Right cardiac atrium (tissue), 5 donors: Measurements from ENCODE around the gene SNX4. TPM values are rescaled to one million over a fixed set of nuclear protein-coding genes. Genes with fewer than 3 reads are reported as not detected.
"Not testable (repeated sequence)": the region's sequence is repeated elsewhere in the genome, so short reads cannot be mapped to it uniquely, and the experiment has no call there.

ENCODE experiments used
- ATAC-seq, 2 donors: fragments of 200-7000 bp; cut with Tn5 transposase; one replicate each; pipeline versions ENCODE4 v1.8.0 to v1.9.1; 2020; ENCODE audit warnings: moderate library complexity in 2 of 2, mild to moderate bottlenecking in 1 of 2
- DNase-seq, 3 donors: peaks; one replicate each; pipeline ENCODE4 v3.0.0-alpha.2; 2020
- H3K27ac ChIP-seq: one replicate; pipeline ENCODE4 v1.5.1; 2013; ENCODE audit warnings: mild to moderate bottlenecking, low read length, control low read depth, moderate library complexity
- H3K27me3 ChIP-seq: one replicate; pipeline ENCODE4 v1.6.1; 2013; ENCODE audit not compliant: control insufficient read depth, insufficient read depth
- H3K4me1 ChIP-seq: one replicate; pipeline ENCODE4 v1.6.1; 2013; ENCODE audit warnings: low read length; ENCODE audit not compliant: control insufficient read depth, insufficient read depth
- H3K4me3 ChIP-seq: one replicate; pipeline ENCODE4 v1.5.1; 2013; ENCODE audit warnings: low read length, control low read depth
- H3K9me3 ChIP-seq: one replicate; pipeline ENCODE4 v1.6.1; 2013; ENCODE audit warnings: low read length; ENCODE audit not compliant: control insufficient read depth
- WGBS: extraction: QIAGEN DNeasy Blood & Tissue Kit; methylation state at CpG from one replicate; pipeline ENCODE4 v1.1.7; 2013; 5-methylcytosine and 5-hydroxymethylcytosine counted together
- intact Hi-C, 4 donors: fragments of 100-400 bp; cut with DNase I; formaldehyde crosslinking; loops; one replicate each; pipeline versions ENCODE4 v1.11.0 to v1.14.0; 2022 to 2023
- polyA plus RNA-seq: library from polyadenylated mRNA; stranded (reverse); fragments of 200-250 nt; gene quantifications from one replicate; pipeline ENCODE4 v1.2.3, GENCODE V29; 2013
- total RNA-seq, 4 donors: library from RNA; stranded (reverse); fragmentation: NEBNext Ultra II Directional; extraction: Animal tissue kit (Norgen Biotek cat#: 25700); gene quantifications; one replicate each; pipeline ENCODE4 v1.2.1, GENCODE V29; 2021
- donor health status: healthy with polysubstance abuse.
- donor health status: DM: no; HTN: yes; CAD: no.
- donor health status: DM: no; HTN: no; CAD: no.
- donor health status: DM: no; HTN: yes; CAD: no; lungs with severe emphysema.
- donor health status: DM: yes; HTN: yes; CAD: no.

SNX4 gene
- total and polyA plus RNA-seq, 5 donors, result 10.3 to 22.8 (median 16.0) TPM

DNA sequence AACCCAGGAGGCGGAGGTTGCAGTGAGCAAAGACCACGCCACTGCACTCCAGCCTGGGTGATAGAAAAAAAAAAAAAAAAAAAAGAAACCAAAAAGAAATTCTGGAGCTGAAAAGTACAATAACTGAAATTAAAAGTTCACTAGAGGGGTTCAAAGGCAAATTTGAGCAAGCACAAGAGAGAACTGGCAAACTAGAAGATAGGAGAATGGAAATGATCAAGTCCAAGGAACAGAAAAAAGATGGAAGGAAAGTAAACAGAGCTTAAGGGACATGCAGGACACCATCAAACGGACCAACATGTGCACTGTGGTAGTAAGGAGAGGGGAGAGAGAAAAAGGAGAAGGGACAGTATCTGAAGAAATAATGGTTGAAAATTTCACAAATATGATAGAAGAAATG lies 12.9 kb downstream of the SNX4 start:
- H3K4me3 ChIP-seq, result no peak overlapping the region
- intact Hi-C loops, result no loop called here
- 96% methylated on average over 3 of the region's 3 CpGs for WGBS

DNA sequence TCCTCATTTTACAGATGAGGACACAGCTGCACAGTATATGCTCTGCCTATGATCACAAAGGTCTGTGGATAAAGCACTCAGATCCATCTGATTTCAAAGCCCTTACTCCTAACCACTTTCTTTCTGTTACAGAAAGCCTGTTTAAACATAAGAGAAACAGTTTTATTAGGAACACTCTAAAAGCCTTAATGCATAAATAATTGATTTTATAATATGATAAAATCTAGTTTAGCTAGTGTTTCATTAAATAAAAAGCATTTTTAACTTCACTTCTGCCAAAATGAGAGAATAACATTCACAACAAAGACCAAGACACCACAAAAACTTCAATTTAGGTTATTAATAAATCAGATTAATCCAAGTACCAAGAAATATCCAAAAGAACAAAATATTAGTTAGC lies 21.4 kb downstream of the SNX4 start:
- H3K4me3 ChIP-seq, result no peak overlapping the region
- H3K27ac ChIP-seq, result no peak overlapping the region
- ATAC-seq (no peak), DNase-seq (no peak)
- no peaks in the 10 kb centered on the region for H3K4me1 ChIP-seq
- intact Hi-C loops, result no loop called here
- H3K9me3 ChIP-seq, result no peaks in the 10 kb centered on the region
- no peaks in the 10 kb centered on the region for H3K27me3 ChIP-seq

More for the DNA sequence above, 12.9 kb downstream of the SNX4 start:
- H3K27me3 ChIP-seq, result no peaks in the 10 kb centered on the region
- no peak overlapping the region for H3K27ac ChIP-seq
- DNase-seq (no peak), ATAC-seq (no peak)
- H3K4me1 ChIP-seq, result peaks cover 3% of the 10 kb centered on the region
- no peaks in the 10 kb centered on the region for H3K9me3 ChIP-seq

DNA sequence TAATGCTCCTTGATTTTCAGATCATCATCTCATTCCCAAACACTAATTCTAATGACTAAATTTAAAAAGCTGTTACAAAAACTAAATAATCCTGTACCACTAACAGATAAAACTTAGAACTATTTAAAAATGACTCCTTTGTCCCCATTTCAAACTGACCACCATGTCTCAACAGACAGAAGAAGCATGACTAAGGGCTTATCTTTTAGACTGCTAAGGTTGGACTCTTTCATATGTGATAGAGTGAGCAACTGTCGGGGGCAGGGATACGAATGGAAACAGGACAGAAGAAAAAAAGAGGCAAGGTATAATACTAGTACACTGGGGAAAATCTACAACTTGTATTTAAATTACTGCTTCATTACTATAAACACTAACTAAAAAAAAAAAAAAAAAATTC lies 23.3 kb downstream of the SNX4 start:
- ATAC-seq (no peak), DNase-seq (no peak)
- 84% methylated on average over 2 of the region's 2 CpGs for WGBS
- Histone ChIP-seq H3K4me3 (no peak overlapping the region), H3K27ac (no peak overlapping the region), H3K4me1 (no peaks in the 10 kb centered on the region), H3K9me3 (no peaks in the 10 kb centered on the region), H3K27me3 (no peaks in the 10 kb centered on the region)
- intact Hi-C loops, result no loop called here

DNA sequence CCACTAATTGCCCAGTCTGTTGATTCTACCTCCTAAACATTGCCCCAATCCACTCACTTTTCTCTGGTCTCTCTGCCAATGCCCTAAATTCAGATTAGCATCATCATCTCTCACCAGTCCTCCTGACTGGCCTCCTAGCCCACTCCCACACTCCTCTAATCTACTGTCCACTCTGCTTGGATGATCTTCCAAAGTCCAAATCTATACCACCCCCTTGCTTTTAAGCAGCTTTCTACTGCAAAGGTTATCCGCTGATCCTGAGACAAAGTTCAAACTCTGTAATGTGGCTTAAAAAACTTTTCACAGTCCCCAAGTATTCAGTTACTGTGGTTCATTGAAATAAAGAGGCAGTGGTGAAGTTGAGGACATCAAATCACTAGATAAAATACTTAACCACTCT lies 37.6 kb downstream of the SNX4 start:
- Histone ChIP-seq H3K27ac (no peak overlapping the region), H3K9me3 (no peaks in the 10 kb centered on the region), H3K4me3 (no peak overlapping the region), H3K4me1 (no peaks in the 10 kb centered on the region), H3K27me3 (no peaks in the 10 kb centered on the region)
- 100% methylated on average over 1 of the region's 1 CpG for WGBS
- DNase-seq, result no peak
- no peak for ATAC-seq
- intact Hi-C loops, result no loop called here

DNA sequence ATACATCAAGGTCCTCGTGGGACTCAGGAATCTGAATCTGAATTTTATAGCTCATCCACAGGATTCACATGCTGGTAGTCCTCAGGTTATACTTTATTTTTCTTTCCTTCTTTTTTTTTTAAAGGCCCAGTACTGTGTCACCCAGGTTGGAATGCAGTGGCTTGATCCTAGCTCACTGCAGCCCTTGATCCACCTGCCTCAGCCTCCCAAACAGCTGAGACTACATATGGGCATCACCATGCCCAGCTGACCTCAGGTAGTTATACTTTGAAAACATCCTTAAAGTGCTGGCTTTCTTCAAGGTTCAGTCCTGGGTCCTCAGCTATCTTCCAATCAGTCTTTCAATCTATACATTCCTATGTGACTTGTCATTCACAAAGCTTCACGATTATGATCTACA lies 38.2 kb downstream of the SNX4 start:
- 93% methylated on average over 2 of the region's 2 CpGs for WGBS
- DNase-seq (no peak), ATAC-seq (no peak)
- intact Hi-C loops, result no loop called here
- Histone ChIP-seq H3K27ac (no peak overlapping the region), H3K4me3 (no peak overlapping the region), H3K9me3 (no peaks in the 10 kb centered on the region), H3K4me1 (no peaks in the 10 kb centered on the region), H3K27me3 (no peaks in the 10 kb centered on the region)

DNA sequence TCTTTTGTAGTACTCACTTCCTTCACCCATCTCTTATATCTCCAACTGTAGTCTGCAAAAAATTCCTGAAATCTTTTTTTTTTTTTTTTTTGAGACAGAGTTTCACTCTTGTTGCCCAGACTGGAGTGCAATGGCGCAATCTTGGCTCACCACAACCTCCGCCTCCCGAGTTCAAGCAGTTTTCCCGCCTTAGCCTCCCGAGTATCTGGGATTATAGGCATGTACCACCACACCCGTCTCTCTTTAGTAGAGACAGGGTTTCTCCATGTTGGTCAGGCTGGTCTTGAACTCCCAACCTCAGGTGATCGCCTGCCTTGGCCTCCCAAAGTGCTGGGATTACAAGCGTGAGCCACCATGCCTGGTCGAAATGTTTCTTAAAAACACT lies 38.6 kb downstream of the SNX4 start:
- H3K27ac ChIP-seq, H3K27me3 ChIP-seq, intact Hi-C loops, DNase-seq, ATAC-seq, H3K4me3 ChIP-seq, H3K9me3 ChIP-seq, H3K4me1 ChIP-seq: not testable (repeated sequence)
- 89% methylated on average over 9 of the region's 9 CpGs for WGBS

DNA sequence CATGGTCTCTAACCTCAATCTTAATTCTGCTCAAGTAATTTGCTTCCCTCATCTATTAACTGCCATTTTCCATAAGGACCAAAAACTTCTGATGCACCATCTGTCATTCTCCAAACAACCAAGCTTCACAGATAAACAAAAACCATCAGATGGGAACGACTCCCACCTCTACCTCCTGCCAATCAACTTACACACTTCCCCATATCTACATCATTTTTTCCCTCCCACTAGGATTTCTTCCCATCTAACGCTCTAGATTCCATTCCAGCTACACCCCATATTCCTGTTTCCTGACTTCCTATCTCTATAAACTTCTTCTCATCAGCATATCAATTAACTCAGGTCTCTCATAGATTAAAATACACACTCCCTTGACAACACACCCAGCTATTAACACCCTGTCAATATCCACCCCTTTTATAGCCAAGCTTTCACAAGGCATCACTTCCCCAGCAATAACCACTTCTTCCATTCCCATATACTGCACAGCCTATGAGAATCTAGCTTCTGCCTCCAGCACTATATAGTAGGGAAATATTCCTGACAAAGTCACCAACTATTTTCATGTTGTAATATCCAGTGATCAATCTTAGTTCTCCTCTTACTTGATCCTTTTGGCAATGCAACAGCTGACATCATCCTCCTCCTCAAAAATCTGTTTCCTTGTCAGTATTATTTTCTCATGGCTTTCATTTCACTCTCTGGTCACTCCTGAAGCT lies 39.2 kb downstream of the SNX4 start:
- 72% methylated on average over 2 of the region's 2 CpGs for WGBS

DNA sequence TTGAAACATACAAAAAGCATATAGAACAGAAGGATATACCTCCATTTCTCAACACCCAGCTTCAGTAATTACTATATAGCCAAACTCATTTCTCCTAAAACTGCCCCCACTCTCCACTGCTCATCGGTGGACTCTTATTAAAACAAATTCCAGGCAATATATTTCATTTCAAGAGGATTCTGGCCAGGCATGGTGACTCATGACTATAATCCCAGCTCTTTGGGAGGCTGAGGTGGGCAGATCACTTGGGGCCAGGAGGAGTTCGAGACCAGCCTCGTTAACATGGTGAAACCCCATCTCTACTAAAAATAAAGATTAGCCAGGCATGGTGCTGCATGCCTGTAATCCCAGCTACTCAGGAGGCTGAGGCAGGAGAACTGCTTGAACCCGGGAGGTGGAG lies 40.9 kb downstream of the SNX4 start:
- H3K9me3 ChIP-seq, result no peaks in the 10 kb centered on the region
- intact Hi-C loops, result no loop called here

More for the DNA sequence above, 39.2 kb downstream of the SNX4 start:
- no peaks in the 10 kb centered on the region for H3K27me3 ChIP-seq
- DNase-seq (no peak), ATAC-seq (no peak)
- H3K4me1 ChIP-seq, result no peaks in the 10 kb centered on the region
- no peaks in the 10 kb centered on the region for H3K9me3 ChIP-seq
- intact Hi-C loops, result no loop called here
- H3K4me3 ChIP-seq, result no peak overlapping the region
- no peak overlapping the region for H3K27ac ChIP-seq

DNA sequence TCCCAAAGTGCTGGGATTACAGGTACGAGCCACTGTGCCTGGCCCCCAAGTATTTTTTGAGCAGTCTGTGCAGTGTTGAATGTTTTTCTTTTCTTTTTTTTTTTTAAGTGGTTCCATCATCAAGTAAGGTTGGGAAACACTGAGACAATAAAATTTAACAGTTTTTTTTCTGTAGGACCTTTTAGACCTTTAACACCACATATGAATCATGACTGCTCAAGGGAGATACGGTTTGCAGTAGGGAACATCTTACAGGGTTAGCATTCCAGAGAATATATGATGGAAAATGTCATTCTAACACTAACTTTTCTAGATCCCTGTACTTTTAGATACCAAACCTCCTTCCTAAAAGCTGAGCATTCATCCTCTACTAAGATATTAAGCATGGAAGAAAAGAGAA lies 41.7 kb downstream of the SNX4 start:
- intact Hi-C loops, result no loop called here
- no peak for ATAC-seq

More for the DNA sequence above, 40.9 kb downstream of the SNX4 start:
- DNase-seq, result no peak
- Histone ChIP-seq H3K27ac (no peak overlapping the region), H3K27me3 (no peaks in the 10 kb centered on the region), H3K4me3 (no peak overlapping the region), H3K4me1 (no peaks in the 10 kb centered on the region)
- no peak for ATAC-seq
- WGBS, result 95% methylated on average over 4 of the region's 4 CpGs

DNA sequence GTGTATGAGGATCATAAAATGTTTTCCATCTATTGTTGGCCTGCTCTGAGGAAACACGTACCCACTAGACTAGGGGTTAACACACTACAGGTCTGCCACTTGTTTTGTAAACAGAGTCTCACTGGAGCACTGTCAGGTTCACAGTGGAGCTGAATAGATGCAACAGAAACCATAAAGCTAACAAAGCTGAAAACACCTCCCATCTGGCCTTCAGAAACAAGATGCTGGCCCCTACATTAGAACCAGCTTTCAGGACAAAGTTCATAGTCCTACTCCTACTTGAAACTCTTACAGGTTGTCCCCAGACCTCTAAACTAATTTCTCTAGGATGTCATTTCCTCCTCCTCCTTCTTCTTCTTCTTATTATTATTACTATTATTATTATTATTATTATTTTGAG lies 42.3 kb downstream of the SNX4 start:
- WGBS, result 88% methylated on average over 1 of the region's 1 CpG
- no peak overlapping the region for H3K27ac ChIP-seq
- H3K9me3 ChIP-seq, result no peaks in the 10 kb centered on the region
- H3K27me3 ChIP-seq, result no peaks in the 10 kb centered on the region
- ATAC-seq (no peak), DNase-seq (no peak)
- H3K4me3 ChIP-seq, result no peak overlapping the region
- H3K4me1 ChIP-seq, result no peaks in the 10 kb centered on the region
- intact Hi-C loops, result no loop called here

More for the DNA sequence above, 41.7 kb downstream of the SNX4 start:
- DNase-seq, result no peak
- H3K9me3 ChIP-seq, result no peaks in the 10 kb centered on the region
- no peak overlapping the region for H3K4me3 ChIP-seq
- no peaks in the 10 kb centered on the region for H3K4me1 ChIP-seq
- H3K27ac ChIP-seq, result no peak overlapping the region
- no peaks in the 10 kb centered on the region for H3K27me3 ChIP-seq
- WGBS, result 85% methylated on average over 2 of the region's 2 CpGs

DNA sequence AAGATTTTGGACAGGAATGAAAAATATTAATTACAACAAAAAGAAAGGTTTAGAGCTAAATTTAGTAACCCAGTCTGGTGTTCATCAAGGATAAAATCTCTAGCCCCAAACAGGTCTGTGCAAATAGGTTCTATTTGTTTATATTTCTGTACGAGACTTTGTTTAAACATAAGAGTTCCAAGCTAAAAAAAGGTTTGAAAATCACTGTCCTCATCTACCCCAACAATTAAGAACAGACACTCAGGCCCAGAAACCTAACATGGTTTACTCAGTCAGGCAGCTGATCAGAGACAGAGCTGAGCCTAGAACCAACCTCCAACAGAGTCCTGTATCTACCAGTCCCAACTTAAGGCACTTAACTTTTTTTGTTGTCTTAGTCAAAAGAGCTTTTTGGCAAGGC lies 49.3 kb downstream of the SNX4 start:
- Histone ChIP-seq H3K27ac (no peak overlapping the region), H3K27me3 (no peaks in the 10 kb centered on the region), H3K9me3 (no peaks in the 10 kb centered on the region), H3K4me1 (no peaks in the 10 kb centered on the region), H3K4me3 (no peak overlapping the region)
- intact Hi-C loops, result no loop called here
- 90% methylated on average over 1 of the region's 1 CpG for WGBS
- DNase-seq, result no peak
- no peak for ATAC-seq

DNA sequence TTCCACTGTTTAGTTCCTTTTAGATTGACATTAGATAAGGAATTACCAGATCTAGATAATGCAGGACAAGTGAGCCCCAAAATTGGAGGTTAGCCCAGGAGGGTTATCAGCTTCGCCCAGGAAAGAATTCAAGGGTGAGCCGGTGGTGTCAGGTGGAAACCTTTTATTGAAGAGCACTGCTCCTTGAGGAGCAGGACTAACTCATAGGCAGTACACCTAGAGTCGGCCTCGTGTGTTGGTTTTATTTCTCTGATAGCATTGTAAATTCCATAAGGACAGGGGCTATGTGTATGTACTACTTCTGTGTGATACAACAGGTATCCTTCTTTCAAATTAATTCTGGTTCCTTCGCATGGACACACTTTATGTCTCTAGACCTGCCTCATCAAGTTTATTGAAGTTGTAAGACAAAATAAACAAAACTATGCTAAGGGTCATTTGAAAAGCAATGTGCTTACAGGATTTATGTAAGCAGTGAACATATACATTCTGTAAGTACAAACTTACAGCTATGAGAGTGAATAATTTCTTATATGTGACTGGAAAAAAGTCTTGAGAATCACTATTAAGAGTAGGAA lies 57.2 kb downstream of the SNX4 start:
- no peaks in the 10 kb centered on the region for H3K27me3 ChIP-seq
- H3K27ac ChIP-seq, result no peak overlapping the region
- DNase-seq (no peak), ATAC-seq (no peak)
- WGBS, result 86% methylated on average over 5 of the region's 5 CpGs
- intact Hi-C loops, result no loop called here
- no peaks in the 10 kb centered on the region for H3K9me3 ChIP-seq
- no peak overlapping the region for H3K4me3 ChIP-seq
- H3K4me1 ChIP-seq, result no peaks in the 10 kb centered on the region
